CMK (cell line): Measurements from ENCODE around the gene MYO3B.
"Not testable (repeated sequence)": the region's sequence is repeated elsewhere in the genome, so short reads cannot be mapped to it uniquely, and the experiment has no call there.

Experiments
- DNase-seq: peaks from one replicate; pipeline ENCODE4 v3.0.0-alpha.2; 2010; ENCODE audit warnings: low read depth

Gene MYO3B

GRCh38 chr2:170263728-170264521 is 86.0 kb downstream of the MYO3B start:
- peak; percentile 92 for DNase-seq

GRCh38 chr2:170264522-170264860 is 86.5 kb downstream of the MYO3B start:
- DNase-seq = no peak

- no peak for DNase-seq
Measured at GRCh38 chr2:170264865-170265264, 86.9 kb downstream of the MYO3B start.

GRCh38 chr2:170265321-170265720 is 87.4 kb downstream of the MYO3B start:
- DNase-seq = no peak

- no peak for DNase-seq
Measured at GRCh38 chr2:170266358-170266757, 88.4 kb downstream of the MYO3B start.

- DNase-seq = no peak
Measured at GRCh38 chr2:170267071-170267470, 89.1 kb downstream of the MYO3B start.

GRCh38 chr2:170270278-170270864 is 92.4 kb downstream of the MYO3B start:
- no peak for DNase-seq

GRCh38 chr2:170271340-170271739 is 93.4 kb downstream of the MYO3B start:
- DNase-seq = no peak

GRCh38 chr2:170276056-170276455 is 98.1 kb downstream of the MYO3B start:
- DNase-seq = no peak

- no peak for DNase-seq
Measured at GRCh38 chr2:170276925-170277629, 99.1 kb downstream of the MYO3B start.

GRCh38 chr2:170277951-170278350 is 100.0 kb downstream of the MYO3B start:
- DNase-seq = no peak

- not testable (repeated sequence) for DNase-seq
Measured at GRCh38 chr2:170279615-170280014, 101.7 kb downstream of the MYO3B start.

GRCh38 chr2:170282851-170283250 is 104.9 kb downstream of the MYO3B start:
- no peak for DNase-seq

- DNase-seq = no peak
Measured at GRCh38 chr2:170284205-170284604, 106.3 kb downstream of the MYO3B start.

- no peak for DNase-seq
Measured at GRCh38 chr2:170288859-170289258, 110.9 kb downstream of the MYO3B start.

- DNase-seq = no peak
Measured at GRCh38 chr2:170291474-170291873, 113.5 kb downstream of the MYO3B start.

GRCh38 chr2:170292415-170292814 is 114.5 kb downstream of the MYO3B start:
- no peak for DNase-seq

- DNase-seq = no peak
Measured at GRCh38 chr2:170297496-170297895, 119.5 kb downstream of the MYO3B start.

GRCh38 chr2:170298115-170298514 is 120.2 kb downstream of the MYO3B start:
- DNase-seq = no peak

- no peak for DNase-seq
Measured at GRCh38 chr2:170298861-170299429, 121.0 kb downstream of the MYO3B start.

- DNase-seq = no peak
Measured at GRCh38 chr2:170300993-170301392, 123.0 kb downstream of the MYO3B start.

- DNase-seq = no peak
Measured at GRCh38 chr2:170301626-170302025, 123.7 kb downstream of the MYO3B start.

- DNase-seq = no peak
Measured at GRCh38 chr2:170305711-170306110, 127.8 kb downstream of the MYO3B start.
